Activated CD8-positive, alpha-beta memory T cell treated with anti-CD3 and anti-CD28 coated beads for 36 hours (primary cell): ENCODE results near the gene RNASEH1. TPM values are rescaled to one million over a fixed set of nuclear protein-coding genes. Genes with fewer than 3 reads are reported as not detected.
"Not testable (repeated sequence)": the region's sequence is repeated elsewhere in the genome, so short reads cannot be mapped to it uniquely, and the experiment has no call there.

Source experiments
- CTCF ChIA-PET: fragments of 350-600 bp; sonication (Branson Sonifier 250); formaldehyde crosslinking; loops from one replicate; lab custom pipeline; 2021; ENCODE audit warnings: antibody characterized with exemption; lab: Charles Lee
- POLR2A ChIA-PET: fragments of 350-600 bp; sonication (Branson Sonifier 250); formaldehyde crosslinking; loops from one replicate; lab custom pipeline; 2021; ENCODE audit warnings: antibody characterized with exemption; lab: Charles Lee
- total RNA-seq, 2 experiments: library from RNA; stranded (reverse); gene quantifications; one replicate each; pipeline ENCODE4 v1.2.3, GENCODE V29; 2021

RNASEH1 gene
- total RNA-seq, 2 experiments from 2014 or later: 38.6 to 41.4 TPM

DNA sequence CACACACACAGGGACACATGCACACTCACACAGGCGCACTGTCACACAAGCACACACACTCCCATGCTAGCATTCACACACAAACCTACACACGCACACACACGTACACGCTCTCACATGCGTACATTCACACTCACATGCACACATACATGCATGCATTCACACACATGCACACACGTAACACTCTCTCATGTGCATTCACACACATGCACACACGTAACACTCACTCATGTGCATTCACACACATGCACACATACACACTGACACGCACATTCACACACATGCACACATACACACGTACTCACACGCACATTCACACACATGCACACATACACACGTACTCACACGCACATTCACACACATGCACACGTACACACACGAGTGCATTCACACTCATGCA, 55.1 kb downstream of the RNASEH1 start:
- POLR2A ChIA-PET: no interaction called here
- CTCF ChIA-PET: no interaction called here

DNA sequence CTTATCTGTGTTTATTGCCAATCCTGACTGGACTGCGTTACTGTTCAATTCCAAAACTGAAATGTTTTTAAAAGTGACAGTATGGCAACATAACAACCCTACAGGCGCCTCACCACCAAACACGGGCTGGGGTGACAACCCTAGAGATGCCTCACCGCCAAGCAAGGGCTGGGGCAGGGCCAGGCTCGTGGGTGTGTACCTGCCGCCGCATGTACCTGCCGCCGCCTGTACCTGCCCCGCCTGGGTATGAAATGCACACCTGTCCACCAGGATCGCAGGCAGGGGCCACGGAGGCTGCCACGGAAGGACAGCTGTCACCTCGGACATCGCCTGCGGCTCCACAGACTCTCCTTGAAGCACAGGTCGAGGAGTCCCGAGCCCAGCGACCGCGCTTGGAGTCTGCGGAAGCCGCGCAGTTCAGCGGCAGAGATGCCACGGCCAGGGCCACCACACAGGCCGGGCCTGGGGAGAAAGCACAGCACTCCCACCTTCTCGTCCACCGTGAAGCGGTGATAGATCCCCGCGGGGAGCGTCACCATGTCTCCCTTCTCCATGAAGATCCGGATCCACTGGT, 57.7 kb downstream of the RNASEH1 start:
- ChIA-PET POLR2A (no interaction called here), CTCF (no interaction called here)

DNA sequence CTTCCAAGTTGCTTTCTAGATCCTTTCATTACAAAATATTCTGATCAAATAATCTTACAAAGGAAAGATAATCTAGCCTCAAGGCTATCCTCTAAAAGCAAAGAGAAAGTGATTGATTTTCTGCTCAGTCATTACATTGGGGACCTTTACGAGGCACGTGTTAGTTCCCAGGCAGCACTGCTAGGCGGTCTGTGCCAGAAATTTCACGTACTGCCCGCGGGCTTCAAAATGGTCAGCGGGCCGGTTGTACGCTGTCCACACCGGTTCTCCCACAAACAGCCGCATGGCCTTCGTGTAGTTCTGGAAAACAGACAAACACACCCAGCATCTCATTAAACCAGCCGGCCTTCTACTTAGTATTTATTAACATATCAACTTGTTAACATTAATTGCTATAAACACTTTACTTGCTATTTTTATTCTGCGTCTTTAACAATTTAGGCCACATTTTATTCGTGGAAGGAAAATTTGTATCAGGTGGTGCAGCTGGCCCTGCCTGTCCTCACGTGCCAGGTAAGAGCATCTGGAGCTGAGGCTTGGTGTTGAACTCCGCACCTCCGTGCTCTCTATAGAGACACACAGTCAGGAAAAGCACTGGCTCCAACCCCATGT, 59.2 kb downstream of the RNASEH1 start:
- CTCF ChIA-PET: no interaction called here
- POLR2A ChIA-PET: no interaction called here

DNA sequence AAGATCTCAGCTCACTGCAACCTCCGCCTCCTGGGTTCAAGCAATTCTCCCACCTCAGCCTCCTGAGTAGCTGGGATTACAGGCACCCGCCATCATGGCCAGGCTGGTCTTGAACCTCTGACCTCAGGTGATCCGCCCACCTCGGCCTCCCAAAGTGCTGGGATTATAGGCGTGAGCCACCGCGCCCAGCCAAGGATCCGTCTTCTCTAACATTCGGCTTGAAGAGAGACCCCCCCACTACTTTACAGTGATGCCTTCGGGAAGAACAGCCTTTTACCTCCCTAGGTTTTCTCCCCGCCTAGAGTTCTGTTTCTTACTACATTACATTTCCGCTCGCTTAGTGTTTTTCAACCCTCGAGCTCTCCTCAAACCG, 61.4 kb downstream of the RNASEH1 start:
- POLR2A ChIA-PET, CTCF ChIA-PET: not testable (repeated sequence)

Other genes with a start within 250 kb of the RNASEH1 start
- 10 to 100 TPM; 39.1 to 42.7 TPM for gene EIPR1, start 180.5 kb downstream of the RNASEH1 start, total RNA-seq
- gene TRAPPC12, start 178.6 kb downstream of the RNASEH1 start, total RNA-seq: 10 to 100 TPM; 66.4 to 66.6 TPM
- gene ADI1, start 38.8 kb downstream of the RNASEH1 start, total RNA-seq: 10 to 100 TPM; 29.2 to 31.1 TPM
- 1,000 to 10,000 TPM; 1,473 TPM for gene RPS7, start 16.9 kb upstream of the RNASEH1 start, total RNA-seq
- under 1 TPM; 0.38 TPM for gene COLEC11, start 36.8 kb upstream of the RNASEH1 start, total RNA-seq
- not detected for gene ALLC, start 99.9 kb upstream of the RNASEH1 start, total RNA-seq
- not detected for gene DCDC2C, start 145.2 kb upstream of the RNASEH1 start, total RNA-seq